22Rv1 (cell line): ENCODE measurements around the gene ACER3.

Experiments used
- CTCF ChIP-seq: fragments of 450-650 bp; IDR thresholded peaks from 2 replicates; pipeline ENCODE4 v1.5.1; 2017; ENCODE audit warnings: mild to moderate bottlenecking
- ZFX ChIP-seq: fragments of 450-650 bp; IDR thresholded peaks from 2 replicates; pipeline ENCODE4 v1.6.1; 2017; ENCODE audit warnings: antibody characterized with exemption, borderline replicate concordance

GRCh38 chr11:77029829-77030228 lies 169.1 kb downstream of the ACER3 start:
- TF ChIP-seq ZFX (no peak), CTCF (no peak)
